Activated B cell treated with CpG ODN at 0.5 μM for 24 hours (primary cell): Measurements from ENCODE around the gene B3GAT1. TPM values are rescaled to one million over a fixed set of nuclear protein-coding genes. Genes with fewer than 3 reads are reported as not detected.

Experiments
- ATAC-seq: fragments of 200-7000 bp; cut with Tn5 transposase; one replicate; pipeline ENCODE4 v1.10.0; 2021; ENCODE audit warnings: low read depth, mild to moderate bottlenecking, moderate library complexity
- CTCF ChIA-PET: fragments of 350-600 bp; sonication (Branson Sonifier 250); formaldehyde crosslinking; loops from one replicate; lab custom pipeline; 2021; ENCODE audit warnings: antibody characterized with exemption; lab: Charles Lee
- POLR2A ChIA-PET: fragments of 350-600 bp; sonication (Branson Sonifier 250); formaldehyde crosslinking; loops from one replicate; lab custom pipeline; 2021; ENCODE audit warnings: antibody characterized with exemption; lab: Charles Lee
- DNase-seq: peaks from one replicate; pipeline ENCODE4 v3.0.0; 2022
- H3K27ac Mint-ChIP-seq: one replicate; pipeline ENCODE4 v1.8.0; 2020; ENCODE audit warnings: mixed read lengths
- H3K27me3 Mint-ChIP-seq: one replicate; pipeline ENCODE4 v1.8.0; 2021; ENCODE audit warnings: mixed read lengths
- H3K36me3 Mint-ChIP-seq: one replicate; pipeline ENCODE4 v1.8.0; 2021; ENCODE audit warnings: low read depth, mixed read lengths
- H3K4me1 Mint-ChIP-seq: one replicate; pipeline ENCODE4 v1.8.0; 2021; ENCODE audit warnings: mixed read lengths
- H3K4me3 Mint-ChIP-seq: one replicate; pipeline ENCODE4 v1.8.0; 2020; ENCODE audit warnings: mild to moderate bottlenecking, mixed read lengths
- H3K9me3 Mint-ChIP-seq: one replicate; pipeline ENCODE4 v1.8.0; 2020; ENCODE audit warnings: mixed read lengths
- CTCF ChIP-seq: fragments of 200-600 bp; IDR thresholded peaks from one replicate; pipeline ENCODE4 v1.8.0; 2022; ENCODE audit warnings: antibody characterized with exemption, mild to moderate bottlenecking
- intact Hi-C: fragments of 100-400 bp; cut with micrococcal nuclease; formaldehyde crosslinking; loops from one replicate; pipeline ENCODE4 v1.15.1; 2024
- total RNA-seq: library from RNA; stranded (reverse); gene quantifications from 2 replicates; pipeline ENCODE4 v1.2.3, GENCODE V29; 2022

B3GAT1 gene
- total RNA-seq, 1 donor from 2014 or later = not detected

- POLR2A ChIA-PET = no interaction called here
- Mint-ChIP-seq H3K4me1 (no peaks in the 10 kb centered on the region), H3K27ac (no peak overlapping the region), H3K27me3 (peaks cover 3% of the 10 kb centered on the region), H3K9me3 (no peaks in the 10 kb centered on the region), H3K36me3 (no peaks in the 10 kb centered on the region), H3K4me3 (no peak overlapping the region)
- CTCF ChIA-PET = no interaction called here
- ATAC-seq = no peak
- no peak for TF ChIP-seq CTCF
- DNase-seq = no peak
- intact Hi-C loops = no loop called here
Observed at GRCh38 chr11:134382257-134382656, 29.8 kb downstream of the B3GAT1 start.

- Mint-ChIP-seq H3K9me3 (no peaks in the 10 kb centered on the region), H3K36me3 (no peaks in the 10 kb centered on the region), H3K4me3 (no peak overlapping the region), H3K27ac (no peak overlapping the region), H3K27me3 (peaks cover under 1% of the 10 kb centered on the region), H3K4me1 (no peaks in the 10 kb centered on the region)
- CTCF ChIA-PET = no interaction called here
- POLR2A ChIA-PET = no interaction called here
- no peak for DNase-seq
- no peak for ATAC-seq
- intact Hi-C loops = no loop called here
- no peak for TF ChIP-seq CTCF
Observed at GRCh38 chr11:134380785-134381184, 31.3 kb downstream of the B3GAT1 start.

GRCh38 chr11:134380229-134380628, 31.8 kb downstream of the B3GAT1 start:
- no peaks in the 10 kb centered on the region for H3K36me3 Mint-ChIP-seq

GRCh38 chr11:134379241-134379640, 32.8 kb downstream of the B3GAT1 start:
- H3K4me3 Mint-ChIP-seq = no peak overlapping the region
- ATAC-seq = no peak
- no peak for TF ChIP-seq CTCF
- no peaks in the 10 kb centered on the region for H3K9me3 Mint-ChIP-seq
- no peak overlapping the region for H3K27ac Mint-ChIP-seq
- H3K27me3 Mint-ChIP-seq = no peaks in the 10 kb centered on the region
- intact Hi-C loops = no loop called here
- H3K36me3 Mint-ChIP-seq = no peaks in the 10 kb centered on the region
- ChIA-PET CTCF (no interaction called here), POLR2A (no interaction called here)
- H3K4me1 Mint-ChIP-seq = no peaks in the 10 kb centered on the region
- no peak for DNase-seq

More at GRCh38 chr11:134380229-134380628, 31.8 kb downstream of the B3GAT1 start:
- no peak for ATAC-seq
- no peak overlapping the region for H3K27ac Mint-ChIP-seq
- H3K4me1 Mint-ChIP-seq = no peaks in the 10 kb centered on the region
- no peak overlapping the region for H3K4me3 Mint-ChIP-seq
- H3K9me3 Mint-ChIP-seq = no peaks in the 10 kb centered on the region
- ChIA-PET POLR2A (no interaction called here), CTCF (no interaction called here)
- intact Hi-C loops = no loop called here
- no peaks in the 10 kb centered on the region for H3K27me3 Mint-ChIP-seq
- TF ChIP-seq CTCF = no peak
- no peak for DNase-seq

- no peaks in the 10 kb centered on the region for H3K36me3 Mint-ChIP-seq
- no peak overlapping the region for H3K4me3 Mint-ChIP-seq
- ChIA-PET POLR2A (no interaction called here), CTCF (no interaction called here)
- H3K27ac Mint-ChIP-seq = no peak overlapping the region
- no peak for TF ChIP-seq CTCF
- ATAC-seq = no peak
- intact Hi-C loops = no loop called here
- no peaks in the 10 kb centered on the region for H3K9me3 Mint-ChIP-seq
- no peak for DNase-seq
- H3K4me1 Mint-ChIP-seq = no peaks in the 10 kb centered on the region
- no peaks in the 10 kb centered on the region for H3K27me3 Mint-ChIP-seq
Observed at GRCh38 chr11:134377876-134378275, 34.2 kb downstream of the B3GAT1 start.
